ENCODE data around the gene BTAF1. TPM values are rescaled to one million over a fixed set of nuclear protein-coding genes. Genes with fewer than 3 reads are reported as not detected.

BTAF1 gene
- total RNA-seq (10 to 100 TPM; 11.8 to 55.5 (median 25.7) TPM), polyA plus RNA-seq (10 to 100 TPM in 2 of 3 donors, 1 to 10 TPM in 1; 7.8 to 20.2 (median 10.8) TPM)
- long read RNA-seq, donor 1, partial matches to known transcripts = 9 of 9 reads
- long read RNA-seq, donor 1, other reads (novel, unspliced or antisense) = 0 of 9 reads
- long read RNA-seq, donor 2, partial matches to known transcripts = 8 of 8 reads
- long read RNA-seq, donor 2, other reads (novel, unspliced or antisense) = 0 of 8 reads
- long read RNA-seq, donor 3 = 0 reads
- long read RNA-seq, donor 4, partial matches to known transcripts = 3 of 5 reads
- long read RNA-seq, donor 4, other reads (novel, unspliced or antisense) = 2 of 5 reads
- long read RNA-seq, donor 5, full-length matches to known transcripts = 2 of 5 reads
- long read RNA-seq, donor 5, partial matches to known transcripts = 2 of 5 reads
- long read RNA-seq, donor 5, other reads (novel, unspliced or antisense) = 1 of 5 reads
- long read RNA-seq, donor 6, partial matches to known transcripts = 10 of 13 reads
- long read RNA-seq, donor 6, other reads (novel, unspliced or antisense) = 3 of 13 reads
- long read RNA-seq, donor 7 = 0 reads
- long read RNA-seq, donor 8, partial matches to known transcripts = 6 of 6 reads
- long read RNA-seq, donor 8, other reads (novel, unspliced or antisense) = 0 of 6 reads
- long read RNA-seq, donor 9 = 0 reads
- long read RNA-seq, donor 10 = 0 reads

GRCh38 chr10:91923371-91924211 is at the start of gene BTAF1:
BTAF1 (plus strand) TSS chr10:91923770; CDS start chr10:91924077, 307 bp downstream.
- Histone ChIP-seq H3K27ac (peak within 1 kb of the TSS; percentile 87 to 99 (median 98)), H3K36me3 (replicated peaks in 1 of 2) (no peaks in the 10 kb centered on the region), H3K4me1 (replicated peaks in 1 of 2) (peaks cover 7 to 23% of the 10 kb centered on the region in 2 donors), H3K4me3 (peak within 1 kb of the TSS; percentile 65 to 100 (median 81)), H3K9me3 (replicated peaks in 1 of 3) (no peaks in the 10 kb centered on the region), H3K27me3 (no peaks in the 10 kb centered on the region)
- TF ChIP-seq CTCF (IDR thresholded peaks at IDR 0.05) (no peak), POLR2A (IDR thresholded peaks at IDR 0.05) (peak; percentile 81 to 93)
- intact Hi-C loops (cut with DNase I) = no loop called here
- DNase-seq = peak; percentile 92 to 96 (median 94)
- 0% methylated on average over 14 to 65 of the region's 65 CpGs for WGBS, 4 donors

GRCh38 chr10:91875156-91875555 is 48.4 kb upstream of the BTAF1 start:
- H3K4me3 ChIP-seq = no peak overlapping the region
- intact Hi-C loops (cut with DNase I) = no loop called here
- H3K36me3 ChIP-seq (replicated peaks in 1 of 2) = no peaks in the 10 kb centered on the region
- no peak for DNase-seq
- H3K4me1 ChIP-seq (replicated peaks in 1 of 2) = no peaks in the 10 kb centered on the region
- H3K27ac ChIP-seq = no peak overlapping the region
- H3K27me3 ChIP-seq = no peaks in the 10 kb centered on the region
- no peaks in the 10 kb centered on the region for H3K9me3 ChIP-seq (replicated peaks in 1 of 3)
- TF ChIP-seq CTCF (IDR thresholded peaks at IDR 0.05) = no peak
- TF ChIP-seq POLR2A (IDR thresholded peaks at IDR 0.05) = no peak
- WGBS, 4 donors = 79 to 100% (median 92%) methylated on average over 2 of the region's 2 CpGs

- H3K4me1 ChIP-seq (replicated peaks in 1 of 2) = no peaks in the 10 kb centered on the region
- no peak overlapping the region for H3K4me3 ChIP-seq
- no peak for TF ChIP-seq POLR2A (IDR thresholded peaks at IDR 0.05)
- TF ChIP-seq CTCF (IDR thresholded peaks at IDR 0.05) = no peak
- WGBS, 4 donors = 73 to 92% (median 80%) methylated on average over 1 of the region's 1 CpG
- no peak for DNase-seq
- H3K9me3 ChIP-seq (replicated peaks in 1 of 3) = no peaks in the 10 kb centered on the region
- no peaks in the 10 kb centered on the region for H3K36me3 ChIP-seq (replicated peaks in 1 of 2)
- H3K27ac ChIP-seq = no peak overlapping the region
- H3K27me3 ChIP-seq = no peaks in the 10 kb centered on the region
- intact Hi-C loops (cut with DNase I) = no loop called here
Measured at GRCh38 chr10:91875779-91876178, 47.8 kb upstream of the BTAF1 start.
